Stimulated activated CD8-positive, alpha-beta memory T cell treated with anti-CD3 and anti-CD28 coated beads, Interleukin-12 subunit alpha, Interleukin-12 subunit beta, amount 100 ng/mL, for 24 hours (primary cell): ENCODE measurements around the gene SHCBP1L.

Source experiments
- DNase-seq: peaks from one replicate; pipeline ENCODE4 v3.0.0-alpha.2; 2020; ENCODE audit errors: extremely low read depth

SHCBP1L gene

GRCh38 chr1:182952677-182953444 lies at the start of gene SHCBP1L:
Gene SHCBP1L (minus strand): TSS chr1:182953166. CDS start chr1:182953133, 33 bp downstream.
- no peak for DNase-seq

- DNase-seq = no peak
These were observed 49.3 kb upstream of the SHCBP1L start for GRCh38 chr1:183002267-183002666.

GRCh38 chr1:183000167-183000962 lies 47.4 kb upstream of the SHCBP1L start:
- no peak for DNase-seq

- DNase-seq = no peak
These were observed 45.5 kb upstream of the SHCBP1L start for GRCh38 chr1:182998482-182998881.

GRCh38 chr1:182996816-182997215 lies 43.9 kb upstream of the SHCBP1L start:
- DNase-seq = no peak

- DNase-seq = no peak
These were observed 42.9 kb upstream of the SHCBP1L start for GRCh38 chr1:182995894-182996293.

GRCh38 chr1:182993746-182994145 lies 40.8 kb upstream of the SHCBP1L start:
- no peak for DNase-seq

GRCh38 chr1:182990413-182991144 lies 37.6 kb upstream of the SHCBP1L start:
- no peak for DNase-seq

- DNase-seq = no peak
These were observed 32.9 kb upstream of the SHCBP1L start for GRCh38 chr1:182985876-182986275.

- DNase-seq = no peak
These were observed 31.7 kb upstream of the SHCBP1L start for GRCh38 chr1:182984621-182985020.

- DNase-seq = no peak
These were observed 31.2 kb upstream of the SHCBP1L start for GRCh38 chr1:182984138-182984537.

GRCh38 chr1:182978151-182978853 lies 25.3 kb upstream of the SHCBP1L start:
- DNase-seq = no peak

GRCh38 chr1:182977480-182977879 lies 24.5 kb upstream of the SHCBP1L start:
- no peak for DNase-seq

GRCh38 chr1:182974506-182975191 lies 21.7 kb upstream of the SHCBP1L start:
- no peak for DNase-seq

- no peak for DNase-seq
These were observed 19.9 kb upstream of the SHCBP1L start for GRCh38 chr1:182972829-182973228.

GRCh38 chr1:182972231-182972630 lies 19.3 kb upstream of the SHCBP1L start:
- no peak for DNase-seq

- no peak for DNase-seq
These were observed 18.3 kb upstream of the SHCBP1L start for GRCh38 chr1:182971219-182971618.

- no peak for DNase-seq
These were observed 16.1 kb upstream of the SHCBP1L start for GRCh38 chr1:182968836-182969734.

- no peak for DNase-seq
These were observed 15.3 kb upstream of the SHCBP1L start for GRCh38 chr1:182968151-182968741.

- no peak for DNase-seq
These were observed 12.9 kb upstream of the SHCBP1L start for GRCh38 chr1:182965861-182966260.
